HG02642 (cell line): ENCODE data around the gene MIER2.

ENCODE experiments used
- ATAC-seq: cut with Tn5 transposase; IDR thresholded peaks from one replicate; pipeline ENCODE4 v1.9.1; 2021; ENCODE audit warnings: mild to moderate bottlenecking; ENCODE audit not compliant: unreplicated experiment, poor library complexity

The MIER2 gene

DNA sequence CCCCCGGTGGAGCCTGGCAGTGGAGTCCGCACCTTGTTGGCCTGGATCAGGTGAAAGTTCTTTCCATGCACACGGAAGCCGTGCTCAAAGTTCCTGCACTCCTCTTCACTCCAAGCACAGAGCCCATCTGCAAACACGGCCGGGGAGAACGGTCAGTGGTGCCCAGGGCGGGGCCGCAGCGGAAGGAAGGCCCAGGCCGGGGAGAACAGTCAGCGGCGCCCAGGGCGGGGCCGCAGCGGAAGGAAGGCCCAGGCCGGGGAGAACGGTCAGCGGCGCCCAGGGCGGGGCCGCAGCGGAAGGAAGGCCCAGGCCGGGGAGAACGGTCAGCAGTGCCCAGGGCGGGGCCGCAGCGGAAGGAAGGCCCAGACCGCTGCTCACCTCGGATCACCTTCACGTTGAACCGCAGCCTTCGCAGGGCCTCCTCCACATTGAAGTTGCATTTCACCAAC is 32.8 kb downstream of the MIER2 start:
- ATAC-seq = no peak

DNA sequence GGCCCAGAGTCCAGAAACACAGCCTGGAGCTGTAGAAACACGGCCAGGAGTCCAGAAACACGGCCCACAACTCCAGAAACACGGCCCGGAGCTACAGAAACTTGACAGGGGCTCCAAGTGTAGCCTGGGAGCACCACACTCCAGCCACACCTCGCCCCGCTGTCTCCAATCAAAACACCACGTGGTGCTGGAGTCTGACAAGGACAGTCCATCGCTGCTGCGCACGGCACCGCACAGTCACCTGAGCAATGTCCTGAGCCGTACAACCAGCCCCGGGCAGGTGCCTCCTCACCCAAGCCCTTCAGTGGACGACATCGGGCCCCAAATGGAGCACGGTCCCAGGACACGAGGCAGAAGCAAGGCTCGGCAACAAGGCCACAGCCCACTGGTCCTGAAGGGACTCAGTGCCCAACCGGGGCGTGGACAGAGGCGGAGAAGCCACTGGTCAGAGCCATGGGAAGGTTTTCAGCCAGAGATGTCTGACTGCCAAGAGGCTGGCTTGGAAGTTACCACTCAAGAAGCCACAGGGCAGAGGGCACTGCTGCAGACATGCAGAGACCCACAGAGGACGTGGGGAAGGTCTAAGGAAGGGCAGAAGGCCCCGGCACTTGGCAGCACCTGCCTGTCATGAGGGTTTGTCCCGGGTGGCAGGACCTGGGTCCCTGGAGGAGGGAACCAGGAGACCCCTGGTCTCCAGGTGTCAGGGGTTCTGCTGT is 33.7 kb downstream of the MIER2 start:
- ATAC-seq = no peak

DNA sequence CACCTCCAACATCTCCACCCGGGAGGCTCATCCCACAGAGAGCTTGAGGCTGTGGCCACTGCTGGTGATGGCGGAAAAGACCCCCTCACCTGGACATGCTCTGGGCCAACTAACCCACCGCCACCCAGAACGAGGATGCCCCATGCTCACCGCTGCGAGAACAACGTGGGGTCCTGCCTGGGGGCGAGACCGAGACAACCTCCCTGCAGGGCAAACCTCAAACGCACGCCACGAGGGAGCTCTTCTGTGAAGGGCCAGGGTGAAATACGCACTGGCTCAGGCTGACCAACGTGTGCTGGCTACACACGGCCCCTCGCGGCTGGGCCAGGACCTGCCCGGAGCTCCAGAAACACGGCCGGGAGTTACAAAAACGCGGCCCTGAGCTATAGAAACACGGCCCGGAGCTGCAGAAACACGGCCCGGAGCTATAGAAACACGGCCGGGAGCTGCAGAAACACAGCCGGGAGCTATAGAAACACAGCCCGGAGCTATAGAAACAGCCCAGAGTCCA is 34.4 kb downstream of the MIER2 start:
- no peak for ATAC-seq

DNA sequence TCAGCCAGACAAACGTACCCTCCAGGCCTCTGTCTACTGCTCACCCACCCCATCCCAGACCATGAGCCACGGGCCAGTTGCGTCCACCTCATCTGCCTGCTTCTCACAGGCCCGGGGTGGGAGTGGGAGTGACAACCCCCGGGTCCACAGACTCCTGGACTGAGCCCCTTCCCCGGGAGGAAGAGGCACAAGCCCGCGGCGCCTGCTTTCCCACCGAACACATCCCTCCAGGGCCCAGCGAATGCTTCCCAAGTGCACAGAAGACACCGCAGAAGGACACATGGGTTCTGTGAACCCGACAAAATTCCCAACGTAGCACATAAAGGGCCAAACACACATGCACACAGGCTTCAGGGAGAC is 35.4 kb downstream of the MIER2 start:
- ATAC-seq = no peak

DNA sequence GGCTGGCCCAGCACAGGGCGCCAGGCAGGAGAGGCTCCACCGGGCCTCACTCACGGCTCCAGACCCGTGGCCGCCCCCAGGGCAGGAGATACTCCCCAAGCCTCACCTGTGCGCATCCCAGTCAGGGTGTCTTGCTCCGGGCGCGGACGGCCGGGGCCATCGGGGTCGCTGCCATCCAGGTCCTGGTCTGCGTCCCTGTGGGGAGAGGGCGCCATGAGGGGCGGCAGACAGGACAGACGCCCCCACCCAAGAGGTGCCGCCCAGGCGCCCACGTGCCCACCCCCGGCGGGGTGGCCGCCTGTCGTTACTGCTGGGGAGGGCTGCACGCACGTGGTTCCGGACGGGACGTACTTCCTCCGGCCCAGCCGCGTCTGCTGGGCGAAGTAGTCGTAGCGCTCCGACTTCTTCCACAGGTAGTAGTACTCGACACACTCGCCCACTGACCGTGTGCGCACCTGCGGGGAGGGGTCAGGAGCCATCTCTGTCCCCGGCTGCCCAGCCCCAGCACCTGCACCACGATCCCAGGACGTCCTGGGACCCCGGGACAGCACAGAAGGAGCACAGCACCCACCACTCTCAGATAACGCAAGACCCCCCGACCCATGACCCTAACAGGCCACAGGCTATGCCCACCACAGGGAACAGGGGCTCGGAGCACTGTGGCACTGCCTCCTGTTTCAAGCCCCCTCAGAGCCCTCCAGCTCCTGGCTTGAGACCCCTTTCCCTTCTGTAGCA is 36.0 kb downstream of the MIER2 start:
- no peak for ATAC-seq

DNA sequence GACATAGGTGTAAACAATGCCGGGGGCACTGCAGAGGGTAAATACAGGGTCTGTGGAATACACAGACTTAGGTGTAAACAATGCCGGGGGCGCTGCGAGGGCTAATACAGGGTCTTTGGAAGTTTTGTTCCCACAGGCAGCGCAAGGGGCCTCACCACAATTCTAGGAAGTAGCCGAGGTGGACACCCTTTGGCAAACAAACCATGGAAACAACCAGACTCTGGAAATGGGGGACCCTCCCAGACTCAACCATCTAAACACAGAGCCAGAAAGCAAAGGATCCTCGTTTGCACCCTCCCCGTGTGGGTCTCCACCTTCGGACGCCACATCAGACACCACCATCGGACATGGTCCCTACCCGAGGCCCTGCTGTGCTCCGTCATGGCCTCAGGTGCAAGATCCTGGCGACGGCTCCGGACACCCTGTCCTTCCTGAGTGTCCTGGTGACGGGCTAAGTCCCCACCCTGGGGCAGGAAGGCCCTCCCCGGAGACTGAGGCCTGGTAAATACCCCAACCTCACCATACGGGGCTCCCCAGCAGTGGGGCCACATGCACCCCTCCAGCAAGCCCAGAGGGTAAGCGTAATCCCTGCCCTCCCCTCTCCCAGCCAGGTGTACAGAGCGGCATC is 36.7 kb downstream of the MIER2 start:
- ATAC-seq = no peak

DNA sequence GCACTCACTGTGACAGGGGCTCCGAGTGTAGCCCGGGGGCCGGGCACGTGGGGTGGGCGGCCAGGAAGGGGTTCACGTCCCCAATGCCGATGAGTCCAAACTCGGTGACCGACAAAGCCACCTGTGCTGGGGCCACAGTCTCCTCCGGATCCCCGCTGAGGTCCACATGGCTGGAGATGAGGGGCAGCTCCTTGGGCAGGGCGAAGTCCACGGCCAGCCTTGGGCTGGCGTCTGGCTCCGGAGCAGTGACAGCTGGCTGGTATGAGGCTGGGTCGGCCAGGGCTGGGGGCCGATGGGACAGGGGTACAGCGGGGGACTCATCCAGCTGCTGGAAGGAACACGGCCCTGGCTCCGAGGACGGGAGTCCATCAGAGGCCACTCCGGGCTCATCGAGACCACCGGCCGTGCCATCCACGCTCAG is 37.5 kb downstream of the MIER2 start:
- no peak for ATAC-seq

DNA sequence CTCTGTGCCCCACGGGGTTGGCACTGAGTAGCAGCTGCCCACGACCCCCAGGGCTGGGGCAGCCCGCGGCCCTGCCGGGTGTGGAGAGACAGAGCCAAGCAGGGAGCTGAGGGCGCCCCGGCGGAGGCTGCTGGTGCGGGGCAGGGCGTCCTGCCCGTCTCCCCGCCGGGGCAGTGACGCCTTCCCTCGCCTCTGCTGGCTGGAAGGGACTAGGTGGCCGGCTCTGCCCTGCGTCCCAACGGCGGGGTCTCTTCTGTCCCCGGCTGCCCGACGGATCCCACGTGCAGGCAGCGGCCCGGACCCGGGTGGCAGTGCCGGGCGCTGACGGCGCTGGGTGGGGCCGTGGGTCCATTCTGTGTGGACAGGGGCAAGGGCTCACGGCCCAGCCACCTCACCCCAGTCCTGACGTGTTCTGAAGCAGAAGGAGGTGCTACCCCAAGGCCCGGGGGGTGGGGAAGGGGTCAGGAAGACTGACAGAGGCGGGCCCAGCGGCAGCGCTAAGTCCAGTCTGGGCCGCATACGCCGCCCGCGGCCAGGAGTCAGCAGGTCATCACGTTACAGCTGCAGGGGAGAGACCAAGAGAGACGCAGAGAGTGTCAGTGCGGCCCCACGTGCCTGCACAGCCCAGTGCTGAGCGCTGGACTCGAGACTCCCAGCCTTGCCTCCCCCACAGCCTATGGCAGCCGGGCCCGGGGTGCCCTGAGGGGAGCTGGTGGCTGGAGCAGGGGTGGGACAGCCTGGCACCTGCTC is 38.3 kb downstream of the MIER2 start:
- no peak for ATAC-seq

DNA sequence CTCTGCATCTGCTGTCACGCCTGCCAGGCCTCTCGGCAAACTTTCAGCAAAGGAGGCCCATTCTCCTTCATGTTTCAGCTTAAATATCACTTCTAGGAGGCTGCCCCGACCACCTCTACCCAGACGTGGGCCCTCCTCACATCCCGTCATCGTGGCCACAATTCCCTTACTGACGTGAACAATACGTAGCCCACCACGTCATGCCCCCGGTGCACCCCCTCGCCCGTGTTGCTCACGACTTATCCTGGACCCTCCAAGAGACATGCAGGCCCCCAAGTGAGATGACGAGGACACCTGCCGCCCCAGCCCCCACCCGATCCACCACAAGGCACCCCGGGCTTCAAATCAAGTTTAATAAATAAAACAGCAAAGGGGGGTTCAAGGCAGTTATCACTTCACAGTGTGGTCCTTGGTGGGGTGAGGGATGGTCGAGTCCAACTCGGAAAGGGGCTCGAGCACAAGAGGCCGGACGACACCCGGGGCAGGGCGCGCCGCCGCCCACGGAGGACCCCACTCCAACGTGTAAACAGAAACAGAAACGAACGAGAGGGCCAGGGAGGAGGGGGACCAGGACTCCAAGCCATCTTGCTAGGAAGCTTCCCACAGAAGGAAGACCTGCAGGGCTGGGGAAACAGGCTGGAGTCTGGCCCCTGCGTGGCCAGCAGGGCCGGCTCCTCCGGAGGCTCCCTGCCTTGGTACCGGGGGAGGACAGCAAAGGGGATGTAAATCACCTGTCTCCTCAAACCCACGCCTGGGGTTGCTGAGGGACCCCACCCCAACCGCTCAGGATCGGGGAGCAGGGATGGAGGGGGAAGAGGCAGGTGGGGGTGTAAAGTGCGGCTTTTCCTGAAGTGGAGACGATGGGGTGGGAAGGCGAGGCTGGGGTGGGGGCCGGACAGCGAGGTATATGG is 39.1 kb downstream of the MIER2 start:
- no peak for ATAC-seq

DNA sequence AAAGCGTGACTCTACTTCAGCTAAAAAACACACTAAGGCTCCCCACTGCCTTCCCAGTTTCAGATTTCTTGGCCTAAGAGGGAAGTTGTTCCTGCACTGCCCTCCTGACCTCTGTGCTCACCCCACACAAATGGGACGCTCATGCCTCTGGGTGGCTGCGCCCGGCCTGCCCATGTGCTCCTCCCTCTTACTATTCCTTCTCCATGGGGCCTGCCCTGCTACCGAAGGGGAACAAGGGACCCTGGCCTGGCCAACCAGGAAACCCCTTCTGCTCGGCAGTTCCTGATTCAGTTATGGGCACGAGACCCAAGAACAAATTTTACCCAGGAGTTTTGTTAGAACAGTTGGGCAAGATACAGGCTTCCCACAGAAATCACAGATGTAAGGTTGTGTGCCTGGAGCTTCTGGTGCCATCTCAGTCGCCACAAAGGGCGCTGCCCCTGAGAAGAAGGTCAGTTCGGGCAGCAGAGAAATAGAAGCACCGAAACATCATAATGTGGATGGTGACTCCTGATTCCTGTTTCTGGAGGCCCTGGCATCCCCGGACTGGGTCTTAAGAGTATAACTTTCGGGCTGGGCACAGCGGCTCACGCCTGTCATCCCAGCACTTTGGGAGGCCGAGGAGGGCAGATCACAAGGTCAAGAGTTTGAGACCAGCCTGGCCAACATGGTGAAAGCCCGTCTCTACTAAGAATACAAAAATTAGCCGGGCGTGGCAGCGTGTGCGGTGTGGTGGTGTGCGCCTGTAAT is 47.9 kb downstream of the MIER2 start:
- ATAC-seq = no peak

DNA sequence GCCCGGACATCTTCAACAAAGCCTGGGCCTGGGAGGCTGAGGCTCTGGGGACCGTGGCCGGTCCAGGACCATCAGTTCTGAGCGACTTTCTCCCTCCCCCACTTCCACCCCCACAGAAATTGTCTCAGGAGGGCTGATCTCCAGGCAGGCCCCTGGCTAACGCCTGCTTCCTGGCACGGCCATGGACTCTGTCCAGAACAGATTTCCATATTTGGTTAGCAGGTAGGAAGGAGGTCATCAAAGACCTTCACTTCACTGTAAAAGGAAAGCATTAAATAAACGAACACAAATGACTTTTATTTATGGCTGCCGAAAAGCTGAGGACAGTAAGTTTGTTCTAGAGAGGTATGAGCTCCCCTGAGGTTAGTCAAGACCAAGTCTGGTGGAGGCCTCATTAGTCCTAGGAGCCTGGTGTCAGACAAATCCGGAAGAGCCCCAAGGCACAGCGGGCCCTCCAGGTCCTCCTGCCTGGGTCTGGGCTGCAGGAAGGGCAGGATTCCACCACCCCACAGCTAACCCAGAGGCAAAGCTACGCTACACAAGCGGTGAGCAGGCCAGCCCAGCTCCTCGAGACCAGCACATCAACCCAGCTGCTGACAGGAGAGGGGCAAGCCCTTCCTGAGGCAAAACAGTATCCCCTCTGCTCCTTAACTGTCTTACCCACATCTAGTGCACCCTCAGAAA is 48.8 kb downstream of the MIER2 start:
- no peak for ATAC-seq

DNA sequence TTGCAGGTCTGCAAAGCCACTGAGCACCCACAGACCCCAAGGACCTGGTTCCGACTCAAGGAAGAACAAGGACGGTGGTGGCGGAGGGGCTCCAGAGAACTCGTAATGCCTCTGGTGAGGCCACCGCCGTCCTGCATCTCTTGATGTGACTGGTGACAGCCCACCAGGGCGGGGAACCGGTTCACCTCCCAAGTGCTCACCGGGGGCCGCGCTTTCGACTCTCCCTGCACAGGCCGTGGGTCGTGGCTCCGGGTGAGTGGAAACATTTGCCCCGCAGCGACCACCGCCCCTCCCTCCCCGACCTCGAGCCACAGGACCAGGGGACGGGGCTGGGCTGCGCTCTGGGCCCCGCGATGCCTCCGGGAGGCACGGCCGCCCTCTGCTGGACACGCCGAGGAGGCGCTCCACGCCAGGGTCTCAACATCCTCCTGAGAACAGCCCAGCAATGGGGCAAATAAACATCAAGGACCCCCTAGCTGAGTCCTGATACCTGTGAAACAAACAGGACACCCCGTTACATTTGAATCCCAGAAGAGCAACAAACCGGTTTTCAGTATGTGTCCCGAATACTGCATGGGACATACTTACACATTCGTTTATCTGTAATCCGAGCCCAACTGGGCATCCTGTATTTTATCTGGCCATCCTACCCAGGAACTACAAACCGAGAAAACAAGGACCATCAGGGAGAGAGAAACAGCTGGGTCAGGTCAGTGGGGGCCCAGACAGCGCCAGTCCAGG is 49.5 kb downstream of the MIER2 start:
- ATAC-seq = no peak

DNA sequence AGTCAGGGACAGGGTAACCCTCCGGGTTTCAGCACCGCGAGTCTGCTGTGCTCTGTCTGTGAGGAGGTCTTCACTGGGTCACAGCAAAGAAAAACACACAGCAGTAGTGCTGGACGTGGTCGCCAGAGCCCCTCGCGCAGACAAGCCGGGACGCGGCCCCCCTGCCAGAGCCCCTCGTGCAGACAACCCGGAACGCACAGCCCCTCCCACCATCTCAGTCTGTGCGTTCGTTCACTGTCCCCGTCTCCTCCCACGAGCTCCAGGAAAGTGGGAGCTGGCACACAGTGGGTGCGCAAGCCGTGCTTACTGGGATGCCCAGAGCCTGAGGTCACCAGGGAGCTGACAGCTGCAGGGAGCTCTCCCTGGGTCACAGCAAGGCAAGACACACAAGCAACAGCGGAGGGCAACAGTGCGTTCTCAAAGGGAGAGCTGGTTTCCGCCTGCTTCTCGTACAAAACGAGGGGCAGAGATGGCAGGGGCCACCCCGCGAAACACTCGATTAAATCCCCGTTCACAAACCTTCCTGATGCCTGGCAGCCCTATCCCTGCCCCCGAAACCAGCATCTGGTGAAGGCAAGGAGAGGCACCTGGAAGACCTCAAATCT is 50.2 kb downstream of the MIER2 start:
- ATAC-seq = no peak

DNA sequence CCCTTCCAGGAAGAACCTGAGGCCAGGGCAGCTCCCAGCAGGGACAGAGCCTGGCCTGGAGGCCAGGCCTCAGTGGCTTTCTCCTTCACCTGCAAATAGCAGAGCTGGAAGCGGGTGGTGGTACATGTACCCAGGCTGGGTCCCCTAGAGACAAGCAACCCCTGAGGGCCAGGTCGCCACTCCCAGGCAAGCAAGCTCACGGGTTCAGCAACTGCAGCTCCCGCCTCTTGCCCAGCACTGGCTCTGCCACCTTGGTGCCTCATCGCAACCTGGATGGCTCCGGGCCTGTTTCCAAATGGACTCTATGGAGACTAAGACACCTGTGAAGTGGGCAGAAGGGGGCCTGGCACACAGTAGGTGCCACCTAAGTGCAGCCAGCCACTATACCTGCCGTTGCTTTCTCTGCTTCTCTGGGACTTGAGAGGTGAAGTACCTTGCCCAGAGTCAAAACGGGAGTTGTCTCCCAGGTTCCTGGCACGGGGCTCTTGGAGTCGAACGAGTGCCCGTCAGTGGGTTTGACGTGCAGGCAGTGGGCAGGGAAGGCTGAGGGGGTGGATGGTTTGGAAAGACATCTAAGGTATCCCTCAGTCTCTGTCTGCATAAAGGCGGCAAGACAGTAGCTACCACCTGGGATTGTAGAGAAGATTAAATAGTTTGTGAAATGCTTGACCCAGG is 51.0 kb downstream of the MIER2 start:
- ATAC-seq = no peak

DNA sequence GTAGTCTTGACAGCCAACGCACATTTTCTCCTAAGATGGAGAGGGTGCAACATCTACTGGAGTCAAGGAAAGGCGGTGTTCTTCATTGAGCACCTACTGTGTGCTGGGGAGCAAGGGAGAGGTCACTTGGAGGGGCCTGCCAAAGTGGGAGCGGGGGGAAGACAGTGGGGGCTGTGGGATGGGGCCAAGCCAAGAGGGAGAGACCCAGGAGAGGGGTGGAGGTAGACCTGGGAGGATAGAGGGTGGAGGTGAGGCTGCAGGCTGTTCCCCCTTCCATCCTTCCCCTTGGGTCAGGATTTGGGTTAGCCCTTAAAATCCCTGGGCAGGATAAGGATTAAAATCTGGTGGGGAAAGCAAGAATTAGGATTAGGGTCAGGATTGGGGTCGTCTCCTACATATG is 51.6 kb downstream of the MIER2 start:
- no peak for ATAC-seq

DNA sequence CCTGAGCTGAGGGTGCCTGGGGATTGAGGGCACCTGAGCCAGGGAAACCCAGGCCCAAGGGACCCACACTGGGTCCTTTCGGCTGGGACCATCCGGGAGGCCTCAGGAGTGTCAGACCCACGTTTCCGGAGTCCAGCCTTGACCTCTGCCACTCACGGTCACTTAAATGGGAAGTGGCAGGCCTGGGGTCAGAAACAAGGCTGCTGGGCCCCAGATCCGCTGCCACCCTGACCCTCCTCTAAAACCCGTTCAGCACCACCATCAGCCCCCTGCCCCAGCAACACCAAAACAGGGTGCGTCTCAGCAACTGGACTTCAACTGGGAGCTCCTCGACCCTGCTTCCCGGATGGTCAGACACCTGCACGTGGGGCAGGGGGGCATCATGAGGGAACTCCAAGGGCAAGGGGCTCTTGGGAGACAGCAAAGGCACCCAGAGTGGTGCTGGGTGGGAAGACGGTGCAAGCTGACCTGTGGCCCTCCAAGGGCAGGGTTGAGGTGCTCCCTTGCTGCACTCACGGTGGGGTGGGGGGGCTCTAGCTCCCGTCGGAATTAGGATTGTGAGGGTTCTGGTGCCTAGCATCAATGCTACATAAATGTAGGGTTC is 52.2 kb downstream of the MIER2 start:
- ATAC-seq = no peak
